NOMO-1 treated with DMSO at 0.1 percent for 48 hours (cell line): ENCODE data around the gene SCAMP3.
A peak's percentile ranks its signal among the peaks of the same experiment; 100 is the strongest.
"Not testable (repeated sequence)": the region's sequence is repeated elsewhere in the genome, so short reads cannot be mapped to it uniquely, and the experiment has no call there.

ENCODE experiments used
- DNase-seq: peaks from one replicate; lab custom pipeline; 2025; ENCODE audit not compliant: unreplicated experiment; lab: John Stamatoyannopoulos, UW

Gene SCAMP3

GRCh38 chr1:155232001-155232978, 29.9 kb downstream of the SCAMP3 start:
- DNase-seq, result not testable (repeated sequence)

DNA sequence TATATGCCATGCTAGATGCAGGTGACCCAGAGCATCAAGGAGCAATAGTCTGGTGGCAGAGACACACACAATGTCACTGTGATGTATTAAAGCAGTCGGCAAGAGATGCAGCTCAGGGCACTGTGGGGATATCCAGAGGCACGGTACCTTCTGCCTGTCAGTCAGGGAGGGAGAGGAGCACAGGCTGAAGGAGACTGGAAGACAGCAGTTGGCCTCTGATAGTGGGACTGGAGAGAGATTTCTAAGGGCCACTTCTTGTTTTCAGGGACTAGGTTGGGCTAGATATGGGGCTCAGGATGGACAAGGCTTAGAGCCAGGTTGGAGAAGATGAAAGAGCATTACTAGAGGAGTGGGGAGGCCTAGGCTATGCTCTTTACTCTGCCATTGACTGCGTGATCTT, 30.9 kb downstream of the SCAMP3 start:
- not testable (repeated sequence) for DNase-seq

- DNase-seq, result no peak
Observed at GRCh38 chr1:155228096-155228427, 34.1 kb downstream of the SCAMP3 start.

GRCh38 chr1:155227261-155228095, 34.7 kb downstream of the SCAMP3 start:
- peak; percentile 99 for DNase-seq

DNA sequence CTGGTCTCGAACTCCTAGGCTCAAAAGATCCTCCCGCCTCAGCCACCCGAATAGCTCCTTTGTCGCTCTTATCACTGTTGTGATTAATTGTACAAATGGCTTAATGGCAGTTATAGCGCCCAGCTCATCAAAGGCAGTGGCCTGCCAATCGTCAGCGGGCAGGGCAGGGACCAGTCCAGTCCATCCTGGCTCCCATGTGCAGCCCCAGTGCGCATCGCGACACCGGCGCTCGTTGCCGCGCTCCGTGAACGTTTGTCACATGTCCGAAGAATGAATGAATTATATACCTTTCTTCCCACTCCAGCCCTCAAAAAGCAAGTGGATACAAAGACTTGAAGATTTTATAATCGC, 35.3 kb downstream of the SCAMP3 start:
- peak; percentile 64 for DNase-seq

DNA sequence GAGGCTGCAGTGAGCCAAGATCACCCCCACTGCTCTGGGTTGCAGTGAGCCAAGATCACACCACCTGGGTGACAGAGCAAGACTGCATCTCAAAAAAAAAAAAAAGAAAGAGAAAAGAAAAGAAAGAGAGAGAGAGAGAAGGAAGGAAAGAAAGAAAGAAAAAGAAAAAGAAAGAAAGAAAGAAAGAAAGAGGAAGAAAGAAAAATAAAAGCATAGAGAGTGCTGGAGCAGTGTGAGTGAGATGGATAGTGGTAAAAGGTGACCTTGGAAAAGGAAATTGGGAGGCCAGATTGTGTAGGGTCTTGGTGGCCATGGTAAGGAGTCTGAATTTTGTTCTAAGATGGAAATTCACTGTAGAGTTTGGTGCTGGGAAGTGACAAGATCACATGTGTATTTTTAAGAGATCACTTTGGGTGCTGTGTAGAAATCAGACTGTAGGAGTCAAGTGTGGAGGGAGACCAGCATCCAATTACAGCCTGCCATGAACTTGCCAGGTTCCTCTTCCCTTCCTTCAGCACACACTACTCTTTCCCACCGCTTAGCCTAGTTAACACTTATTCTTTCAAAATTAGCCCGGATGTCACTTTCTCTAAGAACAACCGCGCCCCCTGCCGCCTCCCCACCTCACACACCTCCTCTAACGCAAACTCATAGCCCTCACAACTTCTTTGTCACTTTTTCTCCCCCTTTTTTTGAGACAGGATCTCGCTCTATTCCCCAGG, 35.8 kb downstream of the SCAMP3 start:
- peak; percentile 96 for DNase-seq

DNA sequence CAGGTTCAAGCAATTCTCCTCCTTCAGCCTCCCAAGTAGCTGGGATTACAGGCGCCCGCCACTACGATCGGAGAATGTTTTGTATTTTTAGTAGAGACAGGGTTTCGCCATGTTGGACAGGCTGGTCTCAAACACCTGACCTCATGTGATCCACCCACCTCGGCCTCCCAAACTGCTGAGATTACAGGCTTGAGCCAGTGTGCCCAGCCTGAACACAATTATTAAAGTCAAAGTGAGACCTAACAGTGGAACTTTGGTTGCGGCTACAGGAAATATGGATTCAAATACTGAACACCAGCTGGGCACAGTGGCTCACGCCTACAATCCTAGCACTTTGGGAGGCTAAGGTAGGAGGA, 36.8 kb downstream of the SCAMP3 start:
- DNase-seq, result not testable (repeated sequence)

DNA sequence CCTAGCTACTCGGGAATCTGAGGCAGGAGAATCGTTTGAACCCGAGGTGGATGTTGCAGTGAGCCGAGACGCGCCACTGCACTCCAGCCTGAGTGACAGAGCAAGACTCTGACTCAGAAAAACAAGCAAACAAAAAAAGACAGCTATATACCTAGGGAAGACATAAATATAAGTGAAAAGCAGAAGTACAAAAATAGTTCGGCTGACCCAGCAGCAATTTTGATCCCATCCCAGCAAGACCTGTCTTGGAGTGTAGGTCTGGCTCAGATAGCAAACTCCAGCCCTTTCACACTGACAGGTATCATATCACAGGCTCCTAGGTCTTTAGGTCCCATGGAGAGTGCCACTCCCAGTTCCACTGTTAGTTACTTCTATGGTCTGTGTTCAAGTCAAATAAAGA, 39.1 kb downstream of the SCAMP3 start:
- DNase-seq, result peak; percentile 74

DNA sequence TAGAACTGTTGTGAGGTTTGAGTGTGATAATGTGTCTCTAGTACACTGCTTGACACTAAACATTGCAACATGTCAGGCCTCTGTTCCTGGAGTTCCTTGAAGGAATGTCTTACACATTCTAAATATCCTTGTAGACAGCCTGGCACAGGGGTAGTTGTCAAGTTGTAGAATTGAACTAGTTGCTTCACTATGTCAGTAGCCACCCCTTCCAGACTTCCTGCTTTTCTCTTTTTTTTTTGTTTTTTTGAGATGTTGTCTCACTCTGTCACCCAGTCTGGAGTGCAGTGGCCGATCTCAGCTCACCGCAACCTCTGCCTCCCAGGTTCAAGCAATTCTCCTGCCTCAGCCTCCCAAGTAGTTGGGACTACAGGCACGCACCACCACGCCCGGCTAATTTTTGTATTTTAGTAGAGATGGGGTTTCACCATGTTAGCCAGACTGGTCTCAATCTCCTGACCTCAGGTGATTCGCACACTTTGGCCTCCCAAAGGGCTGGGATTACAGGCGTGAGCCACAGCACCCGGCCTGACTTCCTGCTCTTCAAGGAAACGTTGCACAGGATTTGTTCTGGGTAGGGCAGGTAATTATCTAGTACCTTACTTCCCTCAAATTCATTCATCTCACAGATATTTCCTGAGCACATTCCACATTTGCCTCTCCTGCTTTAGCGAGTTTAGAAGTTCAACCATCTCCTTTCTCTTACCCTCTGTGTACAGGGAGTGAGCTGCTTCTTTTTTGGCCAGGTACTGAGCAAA, 41.8 kb downstream of the SCAMP3 start:
- DNase-seq, result not testable (repeated sequence)

- DNase-seq, result peak; percentile 70
Observed at GRCh38 chr1:155219592-155220031, 42.5 kb downstream of the SCAMP3 start.

DNA sequence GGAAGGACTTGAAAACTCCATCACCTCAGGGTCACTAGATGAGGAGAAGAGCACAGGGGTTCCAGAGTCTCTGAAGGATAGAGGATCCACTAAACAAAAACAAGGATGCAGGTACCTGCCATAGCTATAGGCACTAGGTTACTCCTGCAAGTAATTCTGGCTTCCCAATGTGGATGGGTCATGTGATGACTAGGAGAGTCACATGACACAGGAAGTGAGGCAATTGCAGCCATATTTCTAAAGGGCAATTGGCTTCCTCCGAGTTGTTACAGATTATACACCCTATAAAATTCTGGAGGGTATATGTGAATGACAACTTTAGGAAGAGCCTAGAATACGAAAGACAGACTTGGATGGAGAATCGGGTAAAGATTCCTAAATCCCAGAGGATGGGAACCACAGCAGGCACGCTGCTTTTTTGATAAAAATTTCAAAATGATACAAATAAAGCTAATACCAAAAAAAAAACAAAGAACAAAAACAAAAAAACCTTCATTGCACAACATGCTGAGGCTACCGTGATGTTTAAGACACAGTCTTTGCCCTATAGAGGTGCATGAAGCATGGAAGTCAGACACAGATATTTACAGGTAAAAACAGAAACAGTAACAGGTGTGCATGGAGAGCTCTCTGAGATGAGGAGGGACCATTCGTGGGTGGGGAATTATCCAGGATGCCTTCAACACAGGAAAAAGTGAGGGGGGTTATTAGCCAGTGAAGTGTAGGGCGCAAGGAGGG, 43.1 kb downstream of the SCAMP3 start:
- peak; percentile 23 for DNase-seq

- DNase-seq, result not testable (repeated sequence)
Observed at GRCh38 chr1:155214702-155215101, 47.5 kb downstream of the SCAMP3 start.

DNA sequence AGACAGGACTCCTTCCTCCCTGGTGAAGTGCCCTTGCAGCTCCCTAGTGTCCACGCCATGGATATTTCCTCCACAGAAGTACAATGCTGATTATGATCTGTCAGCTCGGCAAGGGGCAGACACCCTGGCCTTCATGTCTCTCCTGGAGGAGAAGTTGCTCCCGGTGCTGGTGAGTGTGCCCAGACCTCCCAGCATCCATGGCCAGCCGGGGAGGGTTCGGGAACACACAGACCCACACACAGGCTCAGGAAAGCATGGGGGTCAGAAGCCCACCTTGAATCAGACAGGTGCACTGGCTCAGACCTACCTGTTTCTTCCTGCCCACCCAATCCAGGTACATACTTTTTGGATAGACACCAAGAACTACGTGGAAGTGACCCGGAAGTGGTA, 50.1 kb downstream of the SCAMP3 start:
- DNase-seq, result not testable (repeated sequence)

- not testable (repeated sequence) for DNase-seq
Observed at GRCh38 chr1:155211381-155212050, 50.6 kb downstream of the SCAMP3 start.

DNA sequence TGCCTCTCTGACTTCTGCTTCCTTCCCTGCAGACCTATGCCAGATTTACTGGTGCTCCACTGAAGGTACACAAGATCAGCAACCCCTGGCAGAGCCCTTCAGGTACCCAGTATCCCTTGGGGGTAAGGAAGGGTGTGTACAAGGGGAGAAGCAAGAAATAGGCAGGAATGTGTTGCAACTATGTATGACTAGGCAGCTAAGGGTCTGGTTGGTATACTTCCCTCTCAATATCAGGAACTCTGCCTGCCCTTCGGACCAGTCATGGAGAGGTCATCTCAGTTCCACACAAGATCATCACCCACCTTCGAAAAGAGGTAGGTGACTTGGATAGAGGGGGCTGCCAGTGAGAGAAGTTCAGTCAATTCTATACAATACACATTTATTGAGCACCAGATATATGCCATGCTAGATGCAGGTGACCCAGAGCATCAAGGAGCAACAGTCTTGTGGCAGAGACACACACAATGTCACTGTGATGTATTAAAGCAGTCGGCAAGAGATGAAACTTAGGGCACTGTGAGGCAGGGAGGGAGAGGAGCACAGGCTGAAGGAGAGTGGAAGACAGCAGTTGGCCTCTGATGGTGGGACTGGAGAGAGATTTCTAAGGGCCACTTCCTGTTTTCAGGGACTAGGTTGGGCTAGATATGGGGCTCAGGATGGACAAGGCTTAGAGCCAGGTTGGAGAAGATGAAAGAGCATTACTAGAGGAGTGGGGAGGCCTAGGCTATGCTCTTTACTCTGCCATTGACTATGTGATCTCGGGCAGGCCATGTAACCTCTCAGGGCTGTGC, 51.7 kb downstream of the SCAMP3 start:
- peak; percentile 73 for DNase-seq

DNA sequence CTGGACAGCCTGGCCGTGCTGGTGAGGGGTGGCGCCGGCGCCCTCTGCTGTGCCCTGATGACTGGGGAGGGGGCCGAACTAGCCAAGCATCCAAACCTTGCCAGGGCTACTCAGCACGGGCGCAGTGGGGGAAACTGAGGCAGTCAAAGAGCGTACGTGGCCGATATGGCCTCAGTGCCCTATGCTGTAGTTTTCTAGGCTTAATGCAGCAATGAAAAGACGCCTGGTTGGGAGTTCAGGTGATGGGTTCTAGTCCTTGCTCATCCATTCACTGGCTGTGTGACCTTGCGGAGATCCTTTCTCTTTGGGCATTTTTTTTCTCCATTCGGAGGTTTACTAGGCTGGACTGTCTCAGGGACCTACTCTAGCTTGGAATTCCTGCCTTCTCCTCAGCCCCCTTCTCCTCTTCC, 52.8 kb downstream of the SCAMP3 start:
- DNase-seq, result no peak

DNA sequence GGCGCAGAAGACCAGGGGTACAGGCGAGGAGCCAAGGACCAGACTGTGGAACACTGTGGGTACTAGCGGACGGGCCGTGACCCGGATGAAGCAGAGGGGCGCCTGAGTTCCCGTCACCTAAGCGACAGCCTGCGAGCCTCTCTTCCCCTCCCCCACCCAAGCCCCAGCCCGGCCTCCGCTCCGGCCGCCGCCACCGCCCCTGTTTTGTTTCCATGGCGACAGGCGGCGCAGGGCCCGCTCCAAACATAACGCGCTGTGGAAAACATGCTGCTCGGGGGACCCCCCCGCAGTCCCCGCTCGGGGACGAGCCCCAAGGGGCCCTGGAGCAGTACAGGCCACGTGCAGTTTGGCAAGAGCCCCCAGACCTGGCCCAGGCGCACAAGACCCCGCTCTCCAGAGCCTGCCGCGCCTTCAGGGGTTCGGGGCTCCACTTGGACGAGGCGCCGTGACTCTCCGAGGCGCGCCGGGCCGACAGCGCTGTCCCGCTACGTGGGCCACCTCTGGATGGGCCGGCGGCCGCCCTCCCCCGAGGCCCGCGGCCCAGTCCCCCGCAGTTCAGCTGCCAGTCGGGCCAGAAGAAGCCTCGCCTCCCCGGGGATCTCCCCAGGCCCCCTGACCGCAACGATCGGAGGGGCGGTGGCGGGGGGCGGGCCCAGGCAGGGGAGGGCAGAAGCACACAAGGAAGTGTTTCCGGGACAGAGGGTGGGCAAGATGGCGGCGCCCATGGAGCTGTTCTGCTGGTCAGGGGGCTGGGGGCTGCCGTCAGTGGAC, 53.4 kb downstream of the SCAMP3 start, which contains the start of gene MTX1:
Gene MTX1 (plus strand): TSS at position 155 of the 771 bp plus-strand sequence. CDS start 110 bp downstream, at position 265.
- peak; percentile 77 for DNase-seq
